GM23248 (cell line): ENCODE data around the gene EZR. TPM values are rescaled to one million over a fixed set of nuclear protein-coding genes. Genes with fewer than 3 reads are reported as not detected.

Experiments
- DNase-seq: peaks from one replicate; pipeline ENCODE4 v3.0.0-alpha.2; 2015
- H2AFZ ChIP-seq: fragments of 200-600 bp; sonication (generic); 2 replicates; pipeline ENCODE4 v1.6.1; 2016; ENCODE audit warnings: antibody characterized with exemption
- H3F3A ChIP-seq: fragments of 200-600 bp; sonication (generic); 2 replicates; pipeline ENCODE4 v1.6.1; 2016; ENCODE audit warnings: mild to moderate bottlenecking, antibody characterized with exemption, mixed run types; ENCODE audit not compliant: insufficient read depth
- H3K27ac ChIP-seq: fragments of 200-600 bp; sonication (generic); 2 replicates; pipeline ENCODE4 v1.5.1; 2016; ENCODE audit warnings: mild to moderate bottlenecking
- H3K27me3 ChIP-seq: fragments of 200-600 bp; sonication (generic); replicated peaks from 2 replicates; pipeline ENCODE4 v1.6.1; 2016; ENCODE audit warnings: mild to moderate bottlenecking; ENCODE audit not compliant: insufficient read depth
- H3K36me3 ChIP-seq: fragments of 200-600 bp; sonication (generic); 2 replicates; pipeline ENCODE4 v1.6.1; 2016; ENCODE audit warnings: low read depth, mild to moderate bottlenecking
- H3K4me1 ChIP-seq: fragments of 200-600 bp; sonication (generic); 2 replicates; pipeline ENCODE4 v1.6.1; 2016; ENCODE audit warnings: mild to moderate bottlenecking; ENCODE audit not compliant: insufficient read depth
- H3K4me2 ChIP-seq: fragments of 200-600 bp; sonication (generic); one replicate; pipeline ENCODE4 v1.6.1; 2016; ENCODE audit warnings: mild to moderate bottlenecking; ENCODE audit not compliant: unreplicated experiment
- H3K4me3 ChIP-seq: fragments of 200-600 bp; sonication (generic); 2 replicates; pipeline ENCODE4 v1.5.1; 2016; ENCODE audit warnings: mild to moderate bottlenecking
- H3K79me2 ChIP-seq: fragments of 200-600 bp; sonication (generic); 2 replicates; pipeline ENCODE4 v1.6.1; 2016; ENCODE audit warnings: mild to moderate bottlenecking; ENCODE audit not compliant: insufficient read depth
- H3K9ac ChIP-seq: fragments of 200-600 bp; sonication (generic); 2 replicates; pipeline ENCODE4 v1.6.1; 2016; ENCODE audit warnings: mild to moderate bottlenecking
- H3K9me2 ChIP-seq: fragments of 200-600 bp; sonication (generic); 2 replicates; pipeline ENCODE4 v1.6.1; 2016; ENCODE audit warnings: mixed run types, mild to moderate bottlenecking, moderate library complexity; ENCODE audit not compliant: insufficient read depth
- H3K9me3 ChIP-seq: fragments of 200-600 bp; sonication (generic); one replicate; pipeline ENCODE4 v1.6.1; 2017; ENCODE audit warnings: low read depth
- H4K20me1 ChIP-seq: fragments of 200-600 bp; sonication (generic); 2 replicates; pipeline ENCODE4 v1.6.0; 2016; ENCODE audit not compliant: insufficient read depth
- EZH2 ChIP-seq: fragments of 200-600 bp; sonication (generic); IDR thresholded peaks from 2 replicates; pipeline ENCODE4 v1.6.1; 2018; ENCODE audit warnings: antibody characterized with exemption, mild to moderate bottlenecking; ENCODE audit not compliant: insufficient read depth, poor library complexity, severe bottlenecking
- EZH2phosphoT487 ChIP-seq: fragments of 200-600 bp; sonication (generic); IDR thresholded peaks from 2 replicates; pipeline ENCODE4 v1.6.1; 2018; ENCODE audit warnings: antibody characterized with exemption, moderate library complexity, mild to moderate bottlenecking, low read depth; ENCODE audit not compliant: insufficient read depth
- WGBS, 2 experiments: methylation state at CpG; one replicate each; pipeline ENCODE4 v1.1.6; 2015 to 2017; ENCODE audit warnings: low lambda C conversion rate in 2 of 2, low coverage in 1 of 2; ENCODE audit errors: missing lambda C conversion rate in 2 of 2; 5-methylcytosine and 5-hydroxymethylcytosine counted together
- in situ Hi-C: fragments of 300-500 bp; cut with MboI; formaldehyde crosslinking; loops from 2 replicates; pipeline ENCODE4 v1.15.0; 2020
- polyA plus RNA-seq: library from polyadenylated mRNA; unstranded; fragments of >200 nt; fragmentation: Nextera tagmentation; extraction: Ambion mirVana; gene quantifications from 2 replicates; pipeline ENCODE4 v1.2.1, GENCODE V29; 2016
- total RNA-seq: library from RNA; depleted of rRNA; stranded (reverse); fragments of >200 nt; shearing (Covaris generic); gene quantifications from 2 replicates; pipeline ENCODE4 v1.2.3, GENCODE V29; 2014

EZR gene
- total and polyA plus RNA-seq, 2 experiments from 2014 or later, result 52.4 to 65.2 TPM

GRCh38 chr6:158757753-158758090, 61.4 kb downstream of the EZR start:
- H3K36me3 ChIP-seq, result no peaks in the 10 kb centered on the region
- H3K9me3 ChIP-seq, result no peaks in the 10 kb centered on the region
- no peak for DNase-seq
- no peaks in the 10 kb centered on the region for H3F3A ChIP-seq
- no peaks in the 10 kb centered on the region for H3K27me3 ChIP-seq
- H4K20me1 ChIP-seq, result no peaks in the 10 kb centered on the region
- no peaks in the 10 kb centered on the region for H3K79me2 ChIP-seq
- no peak overlapping the region for H3K4me2 ChIP-seq
- 79 to 84% methylated on average over 9 of the region's 9 CpGs for WGBS, 2 experiments
- H3K9ac ChIP-seq, result no peak overlapping the region
- in situ Hi-C loops, result no loop called here
- no peak overlapping the region for H2AFZ ChIP-seq
- H3K9me2 ChIP-seq, result no peaks in the 10 kb centered on the region
- TF ChIP-seq EZH2phosphoT487 (no peak), EZH2 (no peak)
- H3K27ac ChIP-seq, result no peak overlapping the region
- no peaks in the 10 kb centered on the region for H3K4me1 ChIP-seq
- no peak overlapping the region for H3K4me3 ChIP-seq

DNA sequence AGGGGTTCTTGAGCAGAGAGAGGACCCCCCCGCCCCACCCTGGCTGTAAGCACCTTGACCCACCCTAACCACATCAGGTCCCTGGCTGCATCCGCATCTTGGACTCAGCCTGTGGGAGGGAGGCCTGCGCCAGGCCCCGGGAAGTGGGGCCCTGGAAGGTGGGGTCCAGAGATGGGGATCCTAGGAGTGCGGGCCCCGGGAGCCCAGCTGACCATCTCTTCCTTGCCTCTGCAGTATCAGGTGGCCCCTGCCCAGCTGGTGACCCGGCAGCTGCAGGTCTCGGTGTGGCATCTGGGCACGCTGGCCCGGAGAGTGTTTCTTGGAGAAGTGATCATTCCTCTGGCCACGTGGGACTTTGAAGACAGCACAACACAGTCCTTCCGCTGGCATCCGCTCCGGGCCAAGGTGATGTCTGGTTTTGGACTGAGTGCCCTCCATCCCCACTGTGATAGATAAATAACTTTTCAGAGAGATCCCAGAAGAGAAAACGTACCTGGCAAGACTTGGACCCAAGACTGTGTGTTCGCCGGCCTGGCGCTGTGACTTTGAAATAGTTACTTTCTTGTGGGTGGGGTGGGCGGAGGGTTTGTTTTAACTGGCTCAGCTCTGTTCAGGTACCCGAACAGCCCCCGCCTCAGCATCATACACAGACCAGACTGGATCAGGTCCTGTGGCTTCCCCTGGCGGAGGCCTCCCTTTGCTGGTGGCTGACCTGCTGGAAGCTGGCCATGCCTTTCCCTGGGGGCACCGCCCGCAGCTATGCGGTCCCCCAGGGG, 62.0 kb downstream of the EZR start:
- no peaks in the 10 kb centered on the region for H3K9me3 ChIP-seq
- in situ Hi-C loops, result no loop called here
- no peak overlapping the region for H3K4me3 ChIP-seq
- H4K20me1 ChIP-seq, result no peaks in the 10 kb centered on the region
- H3K27me3 ChIP-seq, result no peaks in the 10 kb centered on the region
- no peaks in the 10 kb centered on the region for H3K4me1 ChIP-seq
- no peak for TF ChIP-seq EZH2phosphoT487
- TF ChIP-seq EZH2, result no peak
- no peaks in the 10 kb centered on the region for H3K9me2 ChIP-seq
- no peak overlapping the region for H3K9ac ChIP-seq
- H3K36me3 ChIP-seq, result no peaks in the 10 kb centered on the region
- 87 to 89% methylated on average over 23 to 25 of the region's 25 CpGs for WGBS, 2 experiments
- no peak overlapping the region for H2AFZ ChIP-seq
- H3F3A ChIP-seq, result no peaks in the 10 kb centered on the region
- no peak for DNase-seq
- H3K79me2 ChIP-seq, result no peaks in the 10 kb centered on the region
- no peak overlapping the region for H3K27ac ChIP-seq
- H3K4me2 ChIP-seq, result no peak overlapping the region

DNA sequence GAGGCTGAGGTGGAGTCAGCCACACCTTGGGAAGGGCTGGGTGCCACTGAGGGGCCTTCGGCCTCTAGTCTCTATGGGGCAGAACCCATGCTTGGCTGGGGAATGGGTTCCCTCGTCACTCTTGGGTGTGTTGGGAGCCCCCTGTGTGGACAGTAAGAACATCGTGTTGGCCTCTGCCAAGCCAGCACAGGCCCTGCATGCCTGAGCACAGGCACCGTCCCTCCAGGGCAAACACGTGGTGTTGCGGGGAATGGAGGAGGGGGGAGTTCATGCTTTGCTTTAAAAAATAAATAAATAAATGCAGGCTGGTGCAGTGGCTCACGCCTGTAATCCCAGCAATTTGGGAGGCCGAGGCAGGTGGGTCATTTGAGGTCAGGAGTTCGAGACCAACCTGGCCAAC, 63.0 kb downstream of the EZR start:
- Histone ChIP-seq H3K4me3 (no peak overlapping the region), H2AFZ (no peak overlapping the region), H3K36me3 (no peaks in the 10 kb centered on the region), H3K9me2 (no peaks in the 10 kb centered on the region), H4K20me1 (no peaks in the 10 kb centered on the region), H3K9ac (no peak overlapping the region), H3K27me3 (no peaks in the 10 kb centered on the region), H3K9me3 (no peaks in the 10 kb centered on the region), H3K27ac (no peak overlapping the region), H3F3A (no peaks in the 10 kb centered on the region), H3K4me2 (no peak overlapping the region), H3K4me1 (no peaks in the 10 kb centered on the region), H3K79me2 (no peaks in the 10 kb centered on the region)
- TF ChIP-seq EZH2, result no peak
- TF ChIP-seq EZH2phosphoT487, result no peak
- 81 to 83% methylated on average over 9 of the region's 9 CpGs for WGBS, 2 experiments
- in situ Hi-C loops, result no loop called here
- no peak for DNase-seq

- Histone ChIP-seq H3K27ac (no peak overlapping the region), H3K4me1 (no peaks in the 10 kb centered on the region), H3K9me3 (no peaks in the 10 kb centered on the region), H3K9ac (no peak overlapping the region), H3K9me2 (no peaks in the 10 kb centered on the region), H3K27me3 (no peaks in the 10 kb centered on the region), H3K79me2 (no peaks in the 10 kb centered on the region), H3F3A (no peaks in the 10 kb centered on the region), H3K4me2 (no peak overlapping the region), H4K20me1 (no peaks in the 10 kb centered on the region), H3K4me3 (no peak overlapping the region), H3K36me3 (no peaks in the 10 kb centered on the region), H2AFZ (no peak overlapping the region)
- in situ Hi-C loops, result no loop called here
- no peak for DNase-seq
- TF ChIP-seq EZH2, result no peak
- 93 to 94% methylated on average over 13 of the region's 13 CpGs for WGBS, 2 experiments
Measured at GRCh38 chr6:158755636-158756035, 63.5 kb downstream of the EZR start.

GRCh38 chr6:158754738-158755137, 64.4 kb downstream of the EZR start:
- TF ChIP-seq EZH2, result no peak
- TF ChIP-seq EZH2phosphoT487, result no peak
- no peaks in the 10 kb centered on the region for H3K9me2 ChIP-seq
- H3K9me3 ChIP-seq, result no peaks in the 10 kb centered on the region
- H3K79me2 ChIP-seq, result no peaks in the 10 kb centered on the region
- H2AFZ ChIP-seq, result no peak overlapping the region
- H4K20me1 ChIP-seq, result no peaks in the 10 kb centered on the region
- H3K9ac ChIP-seq, result no peak overlapping the region
- in situ Hi-C loops, result no loop called here
- 98 to 99% methylated on average over 11 of the region's 11 CpGs for WGBS, 2 experiments
- no peaks in the 10 kb centered on the region for H3F3A ChIP-seq
- no peak overlapping the region for H3K4me2 ChIP-seq
- no peaks in the 10 kb centered on the region for H3K27me3 ChIP-seq
- H3K36me3 ChIP-seq, result no peaks in the 10 kb centered on the region
- H3K4me1 ChIP-seq, result no peaks in the 10 kb centered on the region
- H3K27ac ChIP-seq, result no peak overlapping the region
- no peak overlapping the region for H3K4me3 ChIP-seq
- no peak for DNase-seq
